Upper lobe of right lung (tissue), 1 donor: ENCODE measurements around the gene RPH3AL. TPM values are rescaled to one million over a fixed set of nuclear protein-coding genes. Genes with fewer than 3 reads are reported as not detected.

Experiments
- ATAC-seq: fragments of 200-7000 bp; cut with Tn5 transposase; one replicate; pipeline ENCODE4 v1.9.1; 2020; ENCODE audit warnings: mild to moderate bottlenecking, moderate library complexity
- DNase-seq: peaks from one replicate; pipeline ENCODE4 v3.0.0-alpha.2; 2020
- H3K27ac ChIP-seq: fragments of 200-600 bp; one replicate; pipeline ENCODE4 v1.8.0; 2022
- H3K27me3 ChIP-seq: fragments of 200-600 bp; one replicate; pipeline ENCODE4 v1.8.0; 2022; ENCODE audit warnings: mild to moderate bottlenecking
- H3K36me3 ChIP-seq: fragments of 200-600 bp; one replicate; pipeline ENCODE4 v1.8.0; 2022
- H3K4me1 ChIP-seq: fragments of 200-600 bp; one replicate; pipeline ENCODE4 v1.8.0; 2022
- H3K4me3 ChIP-seq: fragments of 200-600 bp; one replicate; pipeline ENCODE4 v1.8.0; 2022; ENCODE audit warnings: mild to moderate bottlenecking
- H3K9me3 ChIP-seq: fragments of 200-600 bp; one replicate; pipeline ENCODE4 v1.8.0; 2022
- CTCF ChIP-seq: fragments of 200-600 bp; IDR thresholded peaks from one replicate; pipeline ENCODE4 v1.8.0; 2022; ENCODE audit warnings: antibody characterized with exemption
- intact Hi-C: fragments of 100-400 bp; cut with DNase I; formaldehyde crosslinking; loops from one replicate; pipeline ENCODE4 v1.11.0; 2022
- total RNA-seq: library from RNA; stranded (reverse); fragmentation: NEBNext Ultra II Directional; extraction: Animal tissue kit (Norgen Biotek cat#: 25700); gene quantifications from one replicate; pipeline ENCODE4 v1.2.1, GENCODE V29; 2021
- donor health status: DM: no; HTN: yes; CAD: no; lungs with severe emphysema.

RPH3AL gene
- total RNA-seq, 1 donor from 2014 or later, result 33.3 TPM

DNA sequence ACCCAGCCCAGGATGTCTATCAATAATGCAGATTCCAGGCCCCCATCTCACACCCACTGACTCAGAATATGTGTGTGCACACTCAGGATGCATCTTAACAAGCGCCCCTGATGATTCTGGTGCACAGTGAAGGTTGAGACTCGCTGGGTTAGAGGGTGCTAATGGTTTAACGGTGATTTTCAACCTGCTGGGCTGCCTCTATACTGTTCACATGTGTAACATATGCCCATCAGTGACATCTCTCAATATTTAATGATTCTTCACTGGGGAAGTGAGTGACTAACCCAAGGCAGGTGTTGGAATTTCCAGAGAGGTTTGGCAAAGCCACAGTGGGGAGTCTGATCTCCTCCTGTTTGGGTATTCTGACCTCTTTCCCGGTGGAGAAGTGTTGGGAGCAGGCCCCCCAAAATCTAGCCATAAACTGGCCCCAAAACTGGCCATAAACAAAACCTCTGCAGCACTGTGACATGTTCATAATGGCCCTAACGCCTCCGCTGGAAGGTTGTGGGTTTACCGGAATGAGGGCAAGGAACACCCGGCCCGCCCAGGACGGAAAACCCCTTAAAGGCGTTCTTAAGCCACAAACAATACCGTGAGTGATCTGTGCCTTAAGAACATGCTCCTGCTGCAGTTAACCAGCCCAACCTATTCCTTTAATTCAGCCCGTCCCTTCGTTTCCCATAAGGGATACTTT is 167.0 kb downstream of the RPH3AL start:
- Histone ChIP-seq H3K4me3 (no peak overlapping the region), H3K27ac (no peak overlapping the region), H3K36me3 (no peaks in the 10 kb centered on the region), H3K4me1 (no peaks in the 10 kb centered on the region), H3K9me3 (no peaks in the 10 kb centered on the region), H3K27me3 (peaks cover 12% of the 10 kb centered on the region)
- intact Hi-C loops, result no loop called here
- DNase-seq (no peak), ATAC-seq (no peak)
- TF ChIP-seq CTCF, result no peak

DNA sequence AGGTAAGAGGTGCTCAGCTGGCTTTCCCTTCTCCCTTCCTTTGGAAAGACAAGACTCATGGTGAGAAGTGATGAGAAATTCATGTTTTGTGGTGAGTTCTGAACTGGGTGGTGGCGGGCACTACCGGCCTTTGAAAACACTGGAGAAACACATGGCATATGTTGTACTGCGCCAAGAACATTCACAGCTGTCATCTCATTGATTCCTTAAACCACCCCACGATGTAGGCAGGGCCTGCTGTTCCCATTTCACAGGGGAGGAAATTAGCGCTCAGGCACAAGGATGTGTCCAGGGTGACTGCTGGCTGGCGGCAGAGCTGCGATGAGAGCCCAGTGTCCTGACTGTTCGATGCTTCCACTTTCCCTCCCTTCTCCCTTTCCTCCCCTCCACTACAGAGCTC is 169.6 kb downstream of the RPH3AL start:
- Histone ChIP-seq H3K27ac (no peak overlapping the region), H3K4me3 (no peak overlapping the region), H3K9me3 (no peaks in the 10 kb centered on the region), H3K4me1 (peaks cover 5% of the 10 kb centered on the region), H3K36me3 (no peaks in the 10 kb centered on the region), H3K27me3 (peaks cover 27% of the 10 kb centered on the region)
- no peak for TF ChIP-seq CTCF
- ATAC-seq (no peak), DNase-seq (no peak)
- intact Hi-C loops, result no loop called here

DNA sequence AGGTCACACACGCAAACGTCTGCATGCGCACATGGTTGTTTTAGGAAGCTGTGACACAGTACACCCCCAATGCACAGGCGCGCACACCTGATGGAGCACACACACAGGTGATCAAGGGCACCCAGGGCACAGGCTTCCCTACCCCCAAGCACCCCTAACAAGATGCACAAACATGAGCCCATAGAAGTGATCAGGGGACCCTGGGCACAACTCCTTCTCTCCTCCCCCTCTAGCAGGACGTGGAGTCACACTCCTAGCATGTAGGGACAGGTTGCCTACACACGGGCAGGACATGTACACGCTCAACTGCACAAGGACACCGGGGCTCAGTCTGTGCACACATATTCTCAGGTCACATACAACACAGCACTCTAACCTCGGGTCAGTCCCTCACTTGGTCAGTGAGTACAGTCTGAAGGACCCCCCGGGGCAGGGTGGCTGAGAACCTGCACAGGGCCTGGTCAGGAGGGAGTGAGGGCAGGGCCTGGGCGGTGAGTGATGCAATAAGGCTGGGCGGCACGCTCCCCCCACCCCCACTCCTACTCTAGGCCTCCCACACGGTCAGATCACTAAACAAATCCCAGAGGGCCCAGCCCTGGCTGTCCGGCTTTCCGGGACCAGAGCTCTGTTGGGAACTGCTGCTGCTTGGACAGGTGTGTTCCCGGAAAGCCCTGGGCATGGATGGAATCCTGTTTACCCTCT is 170.4 kb downstream of the RPH3AL start:
- intact Hi-C loops, result no loop called here
- Histone ChIP-seq H3K4me3 (peak overlapping the region; percentile 34), H3K27ac (no peak overlapping the region), H3K36me3 (no peaks in the 10 kb centered on the region), H3K4me1 (peaks cover 5% of the 10 kb centered on the region), H3K9me3 (no peaks in the 10 kb centered on the region), H3K27me3 (peaks cover 27% of the 10 kb centered on the region)
- peak; percentile 83 for DNase-seq
- TF ChIP-seq CTCF, result no peak
- ATAC-seq, result peak; percentile 79

DNA sequence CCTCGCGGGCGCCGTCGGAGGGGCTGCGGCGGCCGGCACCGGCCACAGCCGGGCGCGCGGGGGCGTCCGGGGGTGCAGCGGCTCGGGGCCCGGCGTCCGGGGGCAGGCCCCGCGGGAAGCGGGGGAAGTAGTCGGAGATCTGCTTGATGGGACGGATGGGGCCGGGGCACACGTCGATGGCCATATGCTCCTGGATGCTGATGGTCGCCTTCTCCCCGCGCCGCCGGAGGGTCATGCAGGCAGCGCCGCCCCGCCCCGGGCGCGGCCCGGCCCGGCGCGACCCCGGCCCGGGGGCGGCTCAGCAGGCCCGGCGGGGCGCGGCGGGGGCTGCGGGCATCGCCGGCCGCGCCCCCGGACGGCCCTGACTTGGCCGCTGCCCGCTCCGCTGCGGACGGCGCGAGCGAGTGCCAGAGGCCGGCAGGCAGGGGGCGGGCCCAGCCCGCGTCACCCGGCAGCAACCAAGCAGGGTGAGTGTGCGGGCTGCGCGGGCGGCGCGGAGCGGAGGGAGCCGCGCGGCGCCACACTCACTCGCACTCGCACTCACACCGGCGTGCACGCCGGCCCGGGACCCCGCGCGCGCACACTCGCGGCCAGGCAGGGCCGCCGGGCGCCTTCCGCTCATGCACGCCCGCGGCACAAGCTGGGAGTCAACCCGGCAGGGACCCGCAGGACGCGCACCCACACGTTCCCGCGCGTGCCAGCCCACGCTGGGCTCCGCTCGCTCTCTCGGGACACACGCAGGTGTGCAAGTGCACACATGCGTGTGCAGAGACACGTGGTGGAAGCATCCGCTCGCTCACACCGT is 171.2 kb downstream of the RPH3AL start, which contains the start of gene DOC2B:
TSS of gene DOC2B (minus strand) at position 406 of the 805 bp plus-strand sequence. CDS start at position 235, 171 bp downstream.
- Histone ChIP-seq H3K4me3 (peak within 1 kb of the TSS; percentile 44), H3K27ac (no peak within 1 kb of the TSS), H3K27me3 (peaks cover 27% of the 10 kb centered on the region), H3K36me3 (no peaks in the 10 kb centered on the region), H3K9me3 (no peaks in the 10 kb centered on the region), H3K4me1 (peaks cover 5% of the 10 kb centered on the region)
- peak; percentile 77 for DNase-seq
- ATAC-seq, result peak; percentile 78
- intact Hi-C loops, result no loop called here
- TF ChIP-seq CTCF, result no peak

- Histone ChIP-seq H3K27me3 (peaks cover 27% of the 10 kb centered on the region), H3K27ac (peak overlapping the region; percentile 11), H3K9me3 (no peaks in the 10 kb centered on the region), H3K4me3 (peak overlapping the region; percentile 44), H3K4me1 (peaks cover 5% of the 10 kb centered on the region), H3K36me3 (no peaks in the 10 kb centered on the region)
- ATAC-seq, result no peak
- TF ChIP-seq CTCF, result no peak
- no peak for DNase-seq
- intact Hi-C loops, result no loop called here
Observed at GRCh38 chr17:180381-181244, 172.0 kb downstream of the RPH3AL start.
